K562 (cell line): ENCODE measurements around the gene CLTRN.

ENCODE experiments used
- ARID1B ChIP-seq: fragments of 450-650 bp; IDR thresholded peaks from 2 replicates; pipeline ENCODE4 v1.6.1; 2016; ENCODE audit warnings: antibody characterized with exemption, mild to moderate bottlenecking, inconsistent platforms
- ATF7 ChIP-seq: fragments of 450-650 bp; IDR thresholded peaks from 2 replicates; pipeline ENCODE4 v1.7.1; 2014; ENCODE audit warnings: mild to moderate bottlenecking, moderate library complexity
- E2F3 ChIP-seq: fragments of 250-450 bp; sonication (Bioruptor Pico); IDR thresholded peaks from 2 replicates; pipeline ENCODE4 v1.4.0; 2020; ENCODE audit warnings: mild to moderate bottlenecking
- KAT8 ChIP-seq: fragments of 450-650 bp; IDR thresholded peaks from 2 replicates; pipeline ENCODE4 v1.6.1; 2016; ENCODE audit warnings: low read depth, mild to moderate bottlenecking
- ZNF274 ChIP-seq: IDR thresholded peaks from 2 replicates; pipeline ENCODE4 v1.6.1; 2011; ENCODE audit warnings: low read depth, mild to moderate bottlenecking, low read length, moderate library complexity, borderline replicate concordance
- TF ChIP-seq, protein P1 (sequence below), 3 experiments: IDR thresholded peaks in 2 of 3; conservative IDR thresholded peaks in 1 of 3; 2 replicates each; pipeline ENCODE4 v1.5.1; 2011 to 2012; ENCODE audit warnings: low read length in 3 of 3, mild to moderate bottlenecking in 3 of 3, control low read depth in 2 of 3, improper control_type of control experiment in 1 of 3, inconsistent platforms in 1 of 3, low read depth in 1 of 3, mixed read lengths in 1 of 3, moderate library complexity in 1 of 3; ENCODE audit not compliant: insufficient read depth in 2 of 3

DNA sequence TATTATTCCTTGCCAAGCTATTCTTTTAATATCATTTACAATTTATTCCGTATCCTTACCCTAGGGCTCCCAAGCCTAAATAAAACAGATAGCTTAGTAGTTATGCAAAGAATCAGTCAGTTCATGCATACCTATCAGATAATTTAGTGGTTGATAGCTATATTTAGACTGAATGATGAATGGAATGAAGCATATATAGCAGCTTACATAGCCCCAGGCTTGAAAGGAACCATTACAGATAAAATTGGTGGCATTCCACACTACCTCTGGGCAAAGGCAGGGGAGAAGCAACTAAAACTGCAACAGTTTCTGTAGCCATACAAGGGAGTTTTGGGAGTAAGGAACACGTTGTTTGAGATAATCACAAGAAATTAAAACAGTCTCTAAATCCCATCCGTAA, 66.6 kb downstream of the CLTRN start:
- TF ChIP-seq KAT8, result no peak
- TF ChIP-seq, protein P1, sequence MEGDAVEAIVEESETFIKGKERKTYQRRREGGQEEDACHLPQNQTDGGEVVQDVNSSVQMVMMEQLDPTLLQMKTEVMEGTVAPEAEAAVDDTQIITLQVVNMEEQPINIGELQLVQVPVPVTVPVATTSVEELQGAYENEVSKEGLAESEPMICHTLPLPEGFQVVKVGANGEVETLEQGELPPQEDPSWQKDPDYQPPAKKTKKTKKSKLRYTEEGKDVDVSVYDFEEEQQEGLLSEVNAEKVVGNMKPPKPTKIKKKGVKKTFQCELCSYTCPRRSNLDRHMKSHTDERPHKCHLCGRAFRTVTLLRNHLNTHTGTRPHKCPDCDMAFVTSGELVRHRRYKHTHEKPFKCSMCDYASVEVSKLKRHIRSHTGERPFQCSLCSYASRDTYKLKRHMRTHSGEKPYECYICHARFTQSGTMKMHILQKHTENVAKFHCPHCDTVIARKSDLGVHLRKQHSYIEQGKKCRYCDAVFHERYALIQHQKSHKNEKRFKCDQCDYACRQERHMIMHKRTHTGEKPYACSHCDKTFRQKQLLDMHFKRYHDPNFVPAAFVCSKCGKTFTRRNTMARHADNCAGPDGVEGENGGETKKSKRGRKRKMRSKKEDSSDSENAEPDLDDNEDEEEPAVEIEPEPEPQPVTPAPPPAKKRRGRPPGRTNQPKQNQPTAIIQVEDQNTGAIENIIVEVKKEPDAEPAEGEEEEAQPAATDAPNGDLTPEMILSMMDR (IDR thresholded peaks at IDR 0.05 in 2 of 3, conservative IDR thresholded peaks at IDR 0.05 in 1 of 3; ENCODE audit: insufficient read depth in 2 of 3, low read depth in 1 of 3, low read length in 3 of 3), result no peak
- no peak for TF ChIP-seq E2F3 (CRISPR knock-in tag)
- no peak for TF ChIP-seq ATF7
- TF ChIP-seq ZNF274, result no peak
- TF ChIP-seq ARID1B, result no peak
